ENCODE results near the gene CTNND2.

The CTNND2 gene

DNA sequence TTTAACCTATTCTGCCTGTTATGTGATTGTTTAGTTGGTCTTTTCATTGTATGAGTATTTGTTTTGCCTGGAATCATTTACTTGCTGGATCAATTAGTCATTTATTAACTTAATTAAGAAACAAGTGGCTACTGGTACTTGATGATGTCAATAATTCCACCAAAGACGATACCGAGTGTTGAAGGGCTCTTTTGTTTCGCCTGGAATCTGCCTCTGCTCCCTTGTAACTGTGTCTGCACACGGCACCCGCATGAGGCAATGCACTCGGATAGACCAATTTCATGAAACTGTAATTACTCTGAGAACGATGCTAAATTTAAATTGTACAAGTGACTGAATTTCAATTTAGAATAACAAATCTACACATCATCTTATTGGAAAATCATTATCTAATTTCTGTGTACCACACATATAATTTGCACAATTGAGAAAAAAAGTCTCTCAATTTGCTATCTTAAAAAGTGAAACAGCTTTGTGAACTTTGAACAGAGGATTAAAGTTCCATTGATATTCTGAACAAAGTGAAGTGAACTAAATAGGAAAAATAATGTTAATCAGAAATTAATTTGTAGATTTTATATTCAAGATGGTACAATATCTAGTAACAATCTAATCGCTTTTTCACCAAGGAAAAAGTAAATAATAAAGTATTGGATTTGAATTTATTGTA is 143.2 kb downstream of the CTNND2 start:
- ATAC-seq = no peak

DNA sequence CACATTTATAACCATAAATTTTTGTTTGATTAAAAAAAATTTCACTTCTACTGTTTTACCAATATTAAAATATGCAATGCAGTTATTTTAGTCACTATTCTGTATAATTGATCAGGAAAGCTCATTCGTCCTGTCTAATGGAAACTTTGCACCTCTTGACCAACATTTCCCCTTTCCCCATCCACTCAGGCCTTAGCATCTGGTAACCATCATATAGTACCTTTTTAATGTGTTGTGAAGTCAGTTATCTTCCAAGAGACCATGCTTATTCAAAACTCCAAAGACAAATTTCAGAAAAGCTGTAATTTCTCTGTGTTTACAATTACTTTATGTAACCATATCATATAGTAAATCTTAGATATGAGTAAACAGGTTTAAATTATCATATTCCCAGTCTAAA is 145.9 kb downstream of the CTNND2 start:
- no peak for ATAC-seq

DNA sequence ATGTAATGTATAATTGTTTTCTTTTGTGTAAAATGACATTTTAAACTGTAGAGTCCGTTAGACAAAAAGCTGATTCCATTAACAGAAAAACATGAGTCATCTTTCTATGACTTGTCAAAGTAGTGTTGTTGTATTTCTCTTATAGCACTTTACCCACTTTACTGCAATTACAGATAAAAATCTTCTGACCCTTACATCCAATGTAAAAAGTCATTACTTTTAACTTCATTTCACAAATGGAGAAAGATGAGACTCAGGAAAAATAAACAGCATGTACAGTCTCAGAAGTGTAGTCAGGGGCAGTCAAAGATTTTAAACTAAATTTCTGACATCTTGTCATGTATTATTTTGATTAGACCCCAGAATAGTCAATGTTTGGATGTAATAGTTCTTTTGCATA is 146.6 kb downstream of the CTNND2 start:
- ATAC-seq = no peak

DNA sequence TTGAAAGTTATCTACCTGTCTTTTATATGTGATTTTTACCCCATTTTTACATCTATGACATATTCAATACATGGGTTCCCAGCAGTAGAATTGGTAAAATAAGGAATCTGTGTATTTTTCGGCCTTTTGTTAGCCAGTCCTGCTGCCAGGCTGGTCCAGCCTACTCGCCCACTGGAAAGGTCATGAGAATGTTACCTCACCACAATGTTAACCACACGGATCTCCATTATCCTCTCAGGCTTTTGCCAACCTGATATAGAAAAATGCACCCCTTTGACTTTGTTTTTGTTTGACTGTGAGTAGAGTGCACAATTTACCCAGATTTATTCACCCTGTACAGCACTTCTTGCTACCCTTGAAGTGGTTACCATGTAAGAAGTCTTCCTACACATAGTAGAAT is 167.2 kb downstream of the CTNND2 start:
- no peak for ATAC-seq

DNA sequence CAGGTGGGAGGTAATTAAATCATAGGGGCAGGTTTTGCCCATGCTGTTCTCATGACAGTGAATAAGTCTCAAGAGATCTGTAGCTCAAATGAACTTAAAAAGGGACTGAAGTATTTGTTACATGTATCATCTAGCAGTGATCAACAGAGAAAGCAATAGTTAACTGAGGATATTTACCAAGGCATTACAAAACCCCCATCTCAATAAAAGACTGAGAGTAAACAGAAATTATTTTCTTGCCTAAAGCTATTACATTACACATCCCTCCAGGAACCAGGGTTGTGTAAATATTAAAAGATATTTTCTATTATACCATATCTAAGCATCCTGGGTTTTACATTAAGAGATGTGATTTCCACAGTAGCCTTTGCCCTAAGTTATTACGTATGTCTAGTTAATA is 169.9 kb downstream of the CTNND2 start:
- ATAC-seq = no peak

DNA sequence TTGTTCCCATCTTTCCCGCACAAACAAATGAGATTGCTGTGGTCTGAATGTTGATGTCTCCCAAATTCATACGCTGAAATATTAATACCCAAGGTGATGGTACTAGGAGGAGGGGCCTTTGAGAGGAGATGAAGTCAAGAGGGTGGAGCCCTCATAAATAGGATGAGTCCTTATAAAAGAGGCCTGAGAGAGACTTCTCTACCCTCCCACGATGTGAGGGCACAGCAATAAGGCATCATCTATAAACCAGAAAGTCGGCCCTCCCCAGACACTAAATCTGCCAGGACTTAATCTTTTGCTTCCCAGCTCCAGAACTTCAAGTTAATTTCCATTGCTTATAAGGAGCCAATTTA is 170.4 kb downstream of the CTNND2 start:
- no peak for ATAC-seq

DNA sequence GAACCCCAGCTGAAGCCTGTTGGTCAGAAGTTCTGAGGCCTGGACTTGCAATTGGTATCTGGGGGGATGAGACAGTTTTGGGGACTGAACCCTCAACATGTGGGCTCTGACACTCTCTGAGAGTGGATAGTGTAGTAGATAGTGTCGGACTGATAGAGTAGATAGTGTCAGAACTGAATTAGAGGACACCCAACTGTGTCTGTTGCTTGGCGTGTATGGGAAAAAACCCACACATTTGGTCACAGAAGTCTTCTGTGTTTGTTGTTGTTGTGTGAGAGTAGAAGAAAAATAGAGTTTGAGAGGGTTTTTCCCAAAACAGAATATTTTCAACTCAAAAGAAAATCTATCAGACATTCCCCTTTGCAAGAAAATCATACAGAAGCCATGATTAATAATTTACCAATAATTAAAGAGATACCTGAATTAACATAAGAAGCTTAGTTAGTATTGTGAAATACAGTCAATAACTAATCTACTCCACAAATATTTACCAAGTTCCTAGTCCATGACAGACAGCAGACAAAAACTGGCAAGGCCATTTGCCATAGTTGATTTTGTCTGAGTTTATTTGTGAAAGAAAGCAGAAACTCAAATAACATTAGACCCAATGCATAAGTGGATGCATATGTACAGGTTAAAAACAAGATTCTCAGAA is 170.9 kb downstream of the CTNND2 start:
- ATAC-seq = no peak

DNA sequence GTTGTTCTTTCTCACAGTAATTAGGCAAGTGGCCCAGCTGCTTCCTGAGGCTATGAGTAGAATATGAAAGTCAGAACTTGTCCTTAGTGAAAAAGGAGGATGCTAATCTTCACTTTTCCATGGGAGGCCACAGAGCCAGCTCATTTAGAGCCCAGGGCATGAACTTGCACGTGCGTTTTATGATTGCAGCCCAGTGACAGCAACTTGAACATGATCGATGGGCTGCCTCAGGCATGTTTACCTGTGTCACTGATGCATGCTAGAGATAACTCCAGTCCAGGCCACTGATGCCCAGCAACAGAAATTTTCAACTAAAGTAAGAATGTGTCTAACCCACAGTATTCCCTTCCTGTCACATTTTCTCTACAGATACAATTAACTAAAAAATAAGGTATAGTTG is 179.3 kb downstream of the CTNND2 start:
- no peak for ATAC-seq

DNA sequence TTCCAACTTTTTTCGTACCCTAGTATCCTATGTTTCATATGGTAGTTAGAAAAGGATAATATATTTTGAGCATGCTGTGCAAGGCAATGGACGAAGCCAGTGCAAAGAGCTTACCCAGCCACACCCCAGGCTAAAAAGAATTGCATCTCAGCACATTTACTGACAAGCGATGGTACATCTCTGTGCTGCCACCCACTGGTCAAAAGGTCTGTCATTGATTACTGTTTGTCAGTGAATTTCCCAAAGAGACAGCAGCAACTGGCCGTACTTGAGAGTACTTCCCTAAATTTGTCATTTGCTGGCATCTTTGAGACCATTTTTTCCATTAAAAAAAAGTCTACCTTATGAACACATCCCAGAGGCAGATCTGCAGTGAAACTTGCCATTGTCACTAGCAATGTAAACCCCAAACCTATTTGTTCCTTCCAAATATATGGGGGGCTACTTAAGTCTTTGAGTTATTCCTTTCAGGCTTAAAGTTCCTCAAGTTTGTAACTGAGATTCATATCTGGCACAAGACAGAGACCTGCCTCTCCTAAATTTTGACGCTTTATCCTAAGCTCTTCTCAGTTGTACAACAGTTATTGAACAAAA is 184.3 kb downstream of the CTNND2 start:
- no peak for ATAC-seq

DNA sequence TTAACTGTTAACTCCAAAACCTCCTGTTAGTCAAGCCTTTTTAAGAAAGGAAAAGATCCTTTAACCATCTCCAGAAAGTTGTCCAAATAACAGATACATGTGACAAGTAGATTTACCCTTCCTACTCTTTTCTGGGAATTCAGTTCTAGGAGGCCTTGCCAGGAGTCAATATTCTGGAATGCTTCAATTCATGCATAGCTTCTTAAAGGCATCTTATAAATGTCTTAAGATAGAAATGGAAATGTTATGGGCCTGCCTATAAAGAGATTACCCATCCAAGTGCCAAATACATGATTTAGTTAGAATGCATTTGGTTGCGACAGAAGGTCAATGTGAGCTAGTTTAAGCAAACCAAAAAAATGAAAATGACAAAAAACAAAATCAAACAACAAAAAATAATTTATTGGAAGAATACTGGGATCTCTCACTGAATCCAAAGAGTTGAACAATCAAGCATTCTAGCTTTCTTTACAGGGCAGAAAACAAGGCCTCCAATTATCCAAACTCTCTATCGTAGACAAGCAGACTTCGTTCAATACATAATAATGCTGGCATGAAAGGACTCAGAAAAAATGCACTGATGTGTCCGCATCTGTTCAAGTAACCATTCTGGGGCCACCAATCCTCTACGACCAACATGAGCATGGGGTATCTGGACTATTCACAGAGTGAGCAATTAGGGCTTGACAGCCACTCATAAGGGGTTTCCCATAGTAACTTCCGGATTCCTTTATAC is 188.6 kb downstream of the CTNND2 start:
- no peak for ATAC-seq

DNA sequence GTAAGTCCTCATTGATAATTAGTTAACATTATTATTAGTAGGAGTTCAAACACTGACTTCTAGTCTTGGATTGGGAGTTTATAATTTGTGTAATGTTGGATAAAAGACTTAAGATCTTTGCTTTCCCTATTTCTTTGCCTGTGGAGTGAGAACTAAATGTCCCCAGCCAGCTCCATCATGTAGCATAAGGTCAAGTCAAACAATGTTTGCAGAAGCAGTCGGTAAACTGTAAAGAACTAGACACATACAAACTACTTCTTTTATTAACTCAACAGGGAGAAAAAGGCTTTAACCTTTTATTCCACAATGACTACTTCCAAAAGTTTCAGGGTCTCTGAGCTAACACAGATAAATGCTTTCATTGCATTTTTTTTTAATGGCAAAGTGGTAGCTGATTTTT is 192.3 kb downstream of the CTNND2 start:
- no peak for ATAC-seq

DNA sequence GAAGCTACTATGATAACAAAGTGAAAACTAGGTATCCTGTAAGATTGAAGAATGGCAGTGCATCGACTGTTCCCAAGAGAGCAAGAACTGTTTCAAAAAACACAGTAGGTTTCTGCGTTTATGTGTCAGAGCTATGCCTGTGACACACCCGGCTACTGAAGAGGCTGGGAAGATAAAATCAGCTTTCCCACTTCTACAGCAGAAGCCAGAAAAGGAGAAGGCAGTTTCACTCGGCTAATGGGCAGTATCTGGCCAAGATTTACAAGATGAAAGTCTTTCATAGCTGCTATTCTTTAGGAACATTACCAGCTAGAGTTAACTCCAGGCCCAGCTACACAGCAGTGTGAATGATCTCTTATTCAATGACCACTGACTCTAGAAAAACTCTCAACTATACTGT is 195.2 kb downstream of the CTNND2 start:
- ATAC-seq = no peak

DNA sequence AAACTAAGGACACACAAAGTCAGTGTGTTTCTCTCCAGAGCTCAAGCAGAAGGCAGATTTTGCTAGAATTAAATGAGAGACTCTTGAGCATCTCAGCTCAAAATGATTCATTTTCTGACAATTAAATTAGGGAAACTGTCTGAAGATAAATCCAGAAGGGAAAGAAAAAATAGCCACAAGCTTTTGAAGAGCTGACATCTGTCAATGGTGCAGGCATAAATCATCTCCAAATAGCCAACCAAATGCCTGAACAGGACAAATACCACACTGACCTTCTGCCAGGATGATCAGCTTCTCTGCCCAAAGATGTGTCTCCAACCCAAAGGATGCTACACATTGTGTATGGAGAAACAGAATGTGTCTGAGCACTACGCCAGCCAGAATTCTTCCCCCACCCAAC is 199.3 kb downstream of the CTNND2 start:
- no peak for ATAC-seq

DNA sequence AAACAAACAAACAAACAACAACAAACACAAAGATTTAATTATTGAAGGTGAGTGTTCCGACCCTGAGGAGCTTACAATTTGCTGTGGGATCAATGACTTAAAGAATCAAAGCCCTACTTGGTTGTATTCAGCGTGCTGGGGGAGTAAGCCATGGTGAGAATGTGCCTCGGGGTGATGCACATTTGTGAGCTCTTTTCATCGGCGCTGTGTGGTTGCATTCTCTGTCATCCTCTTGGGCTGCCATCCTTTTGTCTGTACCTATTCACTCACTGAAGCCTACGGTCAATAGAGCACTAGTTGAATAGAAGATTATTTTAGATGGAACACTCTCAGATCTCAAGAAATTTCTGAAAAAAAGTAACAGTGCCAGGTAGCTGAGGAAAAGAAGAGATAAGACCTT is 203.9 kb downstream of the CTNND2 start:
- ATAC-seq = no peak

DNA sequence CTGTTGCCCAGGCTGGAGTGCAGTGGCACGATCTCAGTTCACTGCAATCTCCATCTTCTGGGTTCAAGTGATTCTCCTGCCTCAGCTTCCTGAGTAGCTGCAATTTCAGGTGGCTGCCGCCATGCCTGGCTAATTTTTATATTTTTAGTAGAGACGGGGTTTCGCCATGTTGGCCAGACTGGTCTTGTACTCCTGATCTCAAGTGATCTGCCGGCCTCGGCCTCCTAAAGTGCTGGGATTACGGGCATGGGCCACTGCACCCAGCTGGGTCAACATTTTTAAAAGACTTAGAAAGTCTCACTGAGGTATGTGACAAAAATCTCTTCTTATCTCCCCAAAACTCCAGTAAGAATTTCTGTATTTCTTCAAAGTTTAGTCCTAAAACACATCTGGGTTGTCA is 211.6 kb downstream of the CTNND2 start:
- ATAC-seq = no peak

DNA sequence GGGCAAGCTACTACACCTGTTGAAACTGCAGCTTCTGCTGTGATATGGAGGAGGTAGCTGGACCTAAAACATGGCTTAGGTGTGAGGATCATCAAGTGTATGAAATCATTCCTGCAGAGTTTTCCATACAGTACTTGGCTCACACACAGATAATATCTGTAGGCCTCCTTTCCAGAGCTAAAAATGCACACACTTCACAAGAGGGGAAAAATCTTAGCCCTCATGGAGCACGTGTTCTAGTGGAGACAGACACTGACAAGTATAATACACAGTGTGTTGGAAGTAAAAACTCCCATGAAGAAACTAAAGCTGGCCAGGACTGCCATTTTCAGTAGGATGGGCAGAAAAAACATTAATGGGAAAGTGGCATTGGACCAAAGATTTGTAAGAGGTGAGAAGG is 216.7 kb downstream of the CTNND2 start:
- no peak for ATAC-seq

DNA sequence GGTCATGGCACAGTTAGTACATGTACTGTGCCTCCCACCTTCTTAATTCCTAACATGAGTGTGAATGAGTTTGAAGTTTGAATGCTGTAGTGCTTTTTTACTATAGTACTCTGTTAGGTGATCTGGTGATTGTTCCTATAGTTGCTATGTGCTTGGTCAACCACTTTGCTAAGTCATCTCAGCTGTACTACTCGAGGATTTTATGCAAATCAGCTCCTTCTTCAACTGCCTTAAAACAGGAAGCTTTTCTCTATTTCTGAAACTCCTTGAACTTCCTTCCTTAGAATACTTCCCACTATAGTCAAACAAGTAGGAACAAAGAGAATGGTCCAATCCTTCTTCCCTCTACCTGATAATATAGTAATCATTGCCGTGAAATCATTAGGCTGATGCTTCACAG is 219.6 kb downstream of the CTNND2 start:
- no peak for ATAC-seq

DNA sequence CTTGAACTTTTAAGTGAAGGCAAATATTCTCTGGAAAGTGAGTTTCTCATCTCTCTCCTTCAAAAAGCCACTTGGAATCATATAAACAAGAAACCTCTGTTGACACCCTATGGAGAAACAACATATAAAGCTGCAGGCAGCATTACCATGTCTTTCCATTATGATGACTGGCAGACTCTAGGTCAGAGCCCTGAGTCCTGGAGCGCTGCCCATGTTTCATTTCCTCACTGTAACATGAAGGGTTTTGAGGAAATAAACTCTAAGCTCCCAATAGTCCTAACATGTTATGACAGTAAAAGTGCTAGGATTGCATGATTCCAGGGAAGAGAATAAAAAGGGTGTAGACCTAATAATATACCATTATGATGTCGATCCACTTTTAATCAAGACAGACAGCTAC is 220.6 kb downstream of the CTNND2 start:
- ATAC-seq = no peak

DNA sequence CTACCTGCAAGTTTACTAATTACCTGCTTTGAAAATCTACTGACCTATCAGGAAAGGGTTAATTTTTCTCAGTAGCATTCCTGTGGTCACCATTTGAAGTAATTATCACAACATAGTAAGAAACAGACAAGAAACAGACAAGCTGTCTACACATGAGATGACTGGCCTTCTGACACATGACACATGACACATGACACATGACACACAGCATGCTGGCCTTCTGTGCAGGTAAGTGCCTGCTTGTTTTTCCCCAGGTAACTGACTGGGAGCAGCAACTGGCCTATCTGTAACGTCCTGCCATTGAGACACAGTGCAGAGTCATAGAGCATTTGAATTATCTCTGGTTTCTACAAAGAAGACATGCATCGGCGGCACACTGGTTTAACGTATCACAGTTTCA is 222.4 kb downstream of the CTNND2 start:
- ATAC-seq = no peak

DNA sequence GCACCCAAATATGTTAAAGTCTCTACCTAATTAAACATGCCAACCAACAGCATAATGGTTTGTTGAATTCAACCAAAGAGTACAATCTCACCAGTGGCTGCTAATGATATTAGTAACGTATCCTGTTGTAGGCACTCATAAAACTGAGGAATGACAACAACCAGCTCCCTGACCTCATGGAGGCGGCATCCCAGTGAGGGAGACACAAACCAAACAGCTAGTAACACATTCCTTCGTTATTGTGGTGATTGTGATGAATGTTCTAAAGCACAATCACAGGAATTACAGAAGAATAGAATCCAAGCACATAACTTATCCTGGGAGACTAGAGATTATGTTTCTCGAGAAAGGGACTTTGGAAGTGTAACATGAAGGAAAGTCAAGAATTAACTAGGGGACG is 224.6 kb downstream of the CTNND2 start:
- no peak for ATAC-seq

DNA sequence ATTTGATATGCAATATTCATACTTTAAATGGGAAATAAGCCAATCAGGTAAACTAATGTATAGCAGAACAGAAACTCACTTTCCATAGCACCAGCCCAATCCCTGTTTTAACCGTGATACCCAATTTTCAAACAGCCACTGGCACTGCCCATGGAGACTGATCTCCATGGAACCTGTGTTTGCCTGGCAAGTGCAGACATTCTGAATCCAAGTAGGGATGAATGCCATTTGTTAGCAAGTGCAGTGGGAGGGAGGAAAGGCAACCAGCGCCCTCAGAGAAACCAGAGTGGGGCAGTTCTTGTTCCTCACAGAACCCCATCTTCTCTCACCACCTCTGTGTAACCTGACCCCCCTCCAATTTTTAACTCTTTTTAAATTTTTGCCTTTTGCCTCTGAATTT is 229.1 kb downstream of the CTNND2 start:
- ATAC-seq = no peak

DNA sequence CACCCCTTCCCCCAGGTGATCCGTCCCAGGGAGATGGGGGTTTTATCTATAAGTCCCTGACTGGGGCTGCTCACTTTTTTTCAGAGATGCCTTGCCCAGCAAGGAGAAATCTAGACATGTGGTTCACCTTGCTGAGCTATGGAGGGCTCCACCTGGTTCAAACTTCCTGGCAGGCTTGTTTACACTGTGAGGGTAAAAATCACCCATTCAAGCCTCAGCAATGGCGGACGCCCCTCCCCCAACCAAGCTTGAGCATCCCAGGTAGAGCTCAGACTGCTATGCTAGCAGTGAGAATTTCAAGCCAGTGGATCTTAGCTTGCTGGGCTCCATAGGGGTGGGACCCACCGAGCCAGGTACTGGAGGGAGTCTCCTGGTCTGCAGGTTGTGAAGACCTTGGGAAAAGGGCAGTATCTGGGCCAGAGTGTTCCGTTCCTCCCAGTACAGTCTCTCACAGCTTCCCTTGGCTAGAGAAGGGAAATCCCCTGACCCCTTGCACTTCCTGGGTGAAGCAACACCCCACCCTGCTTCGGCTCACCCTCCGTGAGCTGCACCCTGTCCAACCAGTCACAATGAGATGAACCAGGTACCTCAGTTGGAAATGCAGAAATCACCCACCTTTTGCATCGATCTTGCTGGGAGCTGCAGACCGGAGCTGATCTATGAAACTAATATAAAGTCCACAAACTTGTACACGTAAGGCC is 231.7 kb downstream of the CTNND2 start:
- no peak for ATAC-seq

DNA sequence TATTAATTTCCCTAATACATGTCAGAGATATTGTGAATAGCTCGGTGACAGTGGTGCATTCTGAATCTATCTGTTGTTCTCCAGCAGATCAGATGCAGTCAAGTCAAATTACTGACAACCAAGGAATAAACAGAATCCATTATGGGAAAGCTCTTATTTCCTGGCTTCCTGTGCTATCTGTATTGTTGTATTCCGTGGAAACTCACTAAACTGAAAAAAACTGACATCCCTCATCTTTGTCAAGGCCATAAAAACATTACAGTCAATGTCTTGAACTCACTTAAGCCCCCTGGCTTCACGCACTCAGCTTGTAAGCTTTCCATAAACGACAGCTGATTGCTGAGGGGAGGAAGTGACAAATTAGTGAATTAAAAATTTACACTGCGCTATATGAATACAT is 245.9 kb downstream of the CTNND2 start:
- ATAC-seq = no peak
